GM10266 (cell line): ENCODE measurements around the gene HNRNPU.

Source experiments
- DNase-seq: peaks from one replicate; pipeline ENCODE4 v3.0.0; 2012; ENCODE audit errors: extremely low spot score
- TF ChIP-seq, protein P1 (sequence below): IDR thresholded peaks from 2 replicates; pipeline ENCODE4 v1.5.1; 2012; ENCODE audit warnings: mild to moderate bottlenecking, low read depth; ENCODE audit not compliant: control insufficient read depth, insufficient read depth; ENCODE audit errors: missing control alignments

Gene HNRNPU

DNA sequence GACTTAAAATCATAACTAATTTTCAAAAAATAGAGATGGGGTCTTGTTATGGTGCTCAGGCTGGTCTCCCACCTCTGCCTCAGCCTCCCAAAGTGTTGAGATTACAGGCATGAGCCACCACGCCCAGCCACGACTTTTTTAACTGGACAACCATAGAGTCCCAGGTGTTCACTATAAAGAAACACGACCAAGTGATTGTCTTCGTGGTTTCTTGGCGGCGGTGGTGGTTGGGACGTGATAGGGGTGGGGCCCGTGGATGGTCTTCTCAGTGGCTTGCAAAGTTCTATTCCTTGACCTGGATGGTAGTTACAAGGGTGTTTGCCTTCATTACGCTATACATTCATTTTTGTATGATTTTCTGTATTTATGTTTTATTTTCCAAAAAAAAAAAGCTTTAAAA is 63.5 kb downstream of the HNRNPU start:
- TF ChIP-seq, protein P1, sequence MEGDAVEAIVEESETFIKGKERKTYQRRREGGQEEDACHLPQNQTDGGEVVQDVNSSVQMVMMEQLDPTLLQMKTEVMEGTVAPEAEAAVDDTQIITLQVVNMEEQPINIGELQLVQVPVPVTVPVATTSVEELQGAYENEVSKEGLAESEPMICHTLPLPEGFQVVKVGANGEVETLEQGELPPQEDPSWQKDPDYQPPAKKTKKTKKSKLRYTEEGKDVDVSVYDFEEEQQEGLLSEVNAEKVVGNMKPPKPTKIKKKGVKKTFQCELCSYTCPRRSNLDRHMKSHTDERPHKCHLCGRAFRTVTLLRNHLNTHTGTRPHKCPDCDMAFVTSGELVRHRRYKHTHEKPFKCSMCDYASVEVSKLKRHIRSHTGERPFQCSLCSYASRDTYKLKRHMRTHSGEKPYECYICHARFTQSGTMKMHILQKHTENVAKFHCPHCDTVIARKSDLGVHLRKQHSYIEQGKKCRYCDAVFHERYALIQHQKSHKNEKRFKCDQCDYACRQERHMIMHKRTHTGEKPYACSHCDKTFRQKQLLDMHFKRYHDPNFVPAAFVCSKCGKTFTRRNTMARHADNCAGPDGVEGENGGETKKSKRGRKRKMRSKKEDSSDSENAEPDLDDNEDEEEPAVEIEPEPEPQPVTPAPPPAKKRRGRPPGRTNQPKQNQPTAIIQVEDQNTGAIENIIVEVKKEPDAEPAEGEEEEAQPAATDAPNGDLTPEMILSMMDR = no peak
- DNase-seq = no peak
